Limb (tissue), 2 donors: ENCODE results near the gene ADGRG1.

Experiments
- DNase-seq, 2 donors: peaks; one replicate each; pipeline ENCODE4 v3.0.0-alpha.2; 2016; ENCODE audit errors: extremely low spot score in 2 of 2

ADGRG1 gene

GRCh38 chr16:57620335-57621231 is 7.8 kb upstream of the ADGRG1 start:
- DNase-seq: peak in 1 of 2 donors; percentile 47

DNA sequence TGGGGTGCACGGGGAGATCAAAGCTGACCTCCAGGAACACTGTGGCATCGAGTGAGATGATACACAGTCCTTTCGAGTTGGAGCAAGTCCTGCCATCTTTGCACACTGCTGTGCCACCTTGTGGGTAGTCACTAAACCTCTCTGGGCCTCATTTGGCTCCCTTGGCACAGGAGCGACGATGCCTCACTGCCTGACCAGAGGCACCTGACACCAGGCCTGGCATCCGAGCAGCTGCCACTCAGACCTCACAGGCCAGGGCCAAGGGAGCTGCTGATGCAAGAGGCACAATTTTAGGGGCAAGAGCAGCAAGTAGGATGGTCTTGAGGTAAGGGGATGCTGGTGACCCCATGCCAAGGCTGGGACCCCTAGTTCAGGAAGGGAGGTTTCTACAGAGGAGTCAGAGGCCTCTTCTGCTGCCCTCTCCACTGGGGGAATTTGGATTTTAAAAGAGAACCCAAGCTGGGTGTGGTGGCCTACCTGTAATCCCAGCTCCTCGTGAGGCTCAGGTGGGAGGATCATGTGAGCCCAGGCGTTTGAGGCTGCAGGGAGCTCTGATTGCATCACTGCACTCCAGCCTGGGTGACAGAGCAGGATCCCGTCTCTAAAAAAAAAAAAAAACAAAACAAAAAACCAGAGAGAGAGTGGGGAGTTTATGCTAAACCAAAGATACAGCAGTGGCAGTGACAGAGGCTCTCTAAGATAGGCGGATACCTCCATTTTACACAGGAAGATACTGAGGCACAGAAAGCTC is 6.7 kb upstream of the ADGRG1 start:
- DNase-seq: peak in 1 of 2 donors; percentile 23

DNA sequence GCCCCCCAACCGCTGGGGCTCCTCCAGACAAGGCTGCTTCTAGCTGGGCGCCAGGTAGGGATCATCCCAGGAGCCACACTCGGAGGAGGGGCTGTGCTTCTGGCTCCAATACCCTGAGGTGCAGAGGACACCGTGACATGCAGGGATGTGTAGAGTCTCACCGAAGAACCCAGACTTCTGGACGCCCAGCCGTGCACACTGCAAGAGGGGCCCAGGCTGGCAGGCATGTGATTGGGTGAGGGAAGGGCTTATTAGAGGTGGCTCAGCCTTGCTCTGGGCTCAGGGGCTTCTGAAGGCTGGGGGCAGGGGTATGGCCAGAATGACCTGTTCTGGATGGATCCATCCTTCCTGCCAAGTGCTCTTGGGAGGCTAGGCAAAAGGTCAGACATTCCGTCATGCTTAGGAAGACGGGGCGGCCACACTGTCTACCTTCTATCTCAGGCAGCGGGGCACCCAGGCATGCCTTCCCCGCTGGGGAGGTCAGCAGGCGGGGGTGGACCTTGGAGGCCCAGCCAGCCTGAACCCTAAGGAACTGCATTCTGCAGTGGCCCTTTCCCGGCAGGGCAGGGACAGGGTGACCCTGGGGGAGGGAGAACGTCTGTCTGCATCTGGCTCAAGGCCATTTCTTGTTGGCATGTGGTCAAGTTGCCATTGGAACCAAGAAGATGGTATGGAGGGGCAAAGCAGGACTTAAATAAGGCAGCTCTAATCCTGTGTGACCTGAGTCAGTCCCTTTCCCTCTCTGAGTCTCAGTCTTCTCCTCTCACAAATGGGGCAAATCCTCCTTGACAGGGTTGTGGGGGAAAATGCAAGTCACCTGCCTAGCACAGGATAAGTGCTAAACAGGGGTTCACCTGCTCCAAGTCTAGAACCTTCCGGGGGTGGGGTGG is 5.8 kb upstream of the ADGRG1 start:
- DNase-seq: peak in 1 of 2 donors; percentile 32

DNA sequence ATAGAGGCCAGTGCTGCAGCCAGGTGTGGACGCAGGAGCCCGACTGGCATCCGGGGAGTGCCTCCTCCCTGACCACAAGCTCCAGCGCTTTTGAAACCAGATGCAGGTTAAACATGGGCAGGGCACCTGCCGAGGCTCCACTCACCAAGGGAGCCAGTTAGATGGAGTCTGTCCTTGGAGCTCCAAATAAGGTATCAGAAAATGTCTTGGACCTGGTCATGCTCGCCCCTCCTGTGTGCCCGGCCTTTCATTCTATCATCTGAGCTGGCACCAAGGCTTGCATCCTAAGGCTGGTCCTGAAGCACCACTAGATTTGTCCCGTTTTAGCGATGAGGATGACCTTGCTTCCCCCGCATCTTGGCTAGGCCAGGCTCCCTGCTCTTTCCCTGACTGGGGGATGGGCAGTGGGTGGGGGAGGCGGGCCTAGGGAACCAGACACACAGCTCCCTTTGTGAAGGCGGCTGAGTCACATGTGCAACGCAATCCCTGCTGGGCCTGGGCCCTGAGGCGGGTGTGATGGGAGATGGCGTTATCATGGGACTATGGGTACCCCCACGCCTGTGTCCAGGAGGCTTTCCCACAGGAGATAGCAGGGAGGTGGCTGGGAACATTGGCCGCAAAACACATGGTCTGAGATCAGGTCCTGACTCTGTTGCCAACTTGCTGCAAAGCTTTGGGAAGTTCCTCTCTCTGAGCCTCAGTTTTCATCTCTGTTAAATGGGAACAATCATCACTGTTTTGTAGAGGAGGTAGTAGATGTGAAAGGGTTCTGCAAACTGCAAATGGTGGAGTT is 5.0 kb upstream of the ADGRG1 start:
- peak in 1 of 2 donors; percentile 62 for DNase-seq

- no peak for DNase-seq
These were observed 4.3 kb upstream of the ADGRG1 start for GRCh38 chr16:57624044-57624688.

DNA sequence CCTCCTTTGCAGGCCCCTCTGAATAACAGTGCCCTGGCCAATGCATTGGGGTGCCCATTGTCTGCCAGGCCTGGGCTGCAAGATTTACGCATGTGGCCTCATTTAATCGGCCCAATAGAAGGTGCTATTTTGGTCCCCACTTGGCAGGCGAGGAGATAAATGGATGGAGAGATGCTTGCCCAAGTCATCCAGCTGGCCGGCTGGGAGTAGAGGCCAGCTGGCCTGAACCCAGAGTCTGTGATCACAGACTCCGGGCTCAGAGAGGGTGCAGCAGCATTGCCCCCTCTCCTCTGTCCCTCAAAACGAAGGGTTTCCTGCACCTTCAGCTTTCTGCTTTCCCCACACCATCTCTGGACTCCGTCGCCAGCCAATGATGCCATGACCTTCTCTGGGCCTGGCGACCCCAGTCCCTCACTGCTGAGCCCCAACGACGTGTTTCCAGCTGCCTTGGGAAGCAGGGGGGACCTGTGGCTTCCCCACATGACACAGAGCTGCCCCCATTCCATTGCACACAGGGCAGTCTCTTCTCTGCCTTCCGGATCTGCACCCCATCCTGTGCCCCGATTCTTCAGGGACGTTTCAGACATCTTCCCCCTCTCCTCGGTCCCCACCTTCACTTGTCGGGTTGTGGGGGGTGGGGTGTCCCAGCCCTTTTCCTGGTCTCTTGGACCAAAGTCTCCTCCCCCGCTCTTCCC is 3.5 kb upstream of the ADGRG1 start:
- peak in 1 of 2 donors; percentile 28 for DNase-seq

GRCh38 chr16:57626420-57627170 is 1.8 kb upstream of the ADGRG1 start:
- no peak for DNase-seq

DNA sequence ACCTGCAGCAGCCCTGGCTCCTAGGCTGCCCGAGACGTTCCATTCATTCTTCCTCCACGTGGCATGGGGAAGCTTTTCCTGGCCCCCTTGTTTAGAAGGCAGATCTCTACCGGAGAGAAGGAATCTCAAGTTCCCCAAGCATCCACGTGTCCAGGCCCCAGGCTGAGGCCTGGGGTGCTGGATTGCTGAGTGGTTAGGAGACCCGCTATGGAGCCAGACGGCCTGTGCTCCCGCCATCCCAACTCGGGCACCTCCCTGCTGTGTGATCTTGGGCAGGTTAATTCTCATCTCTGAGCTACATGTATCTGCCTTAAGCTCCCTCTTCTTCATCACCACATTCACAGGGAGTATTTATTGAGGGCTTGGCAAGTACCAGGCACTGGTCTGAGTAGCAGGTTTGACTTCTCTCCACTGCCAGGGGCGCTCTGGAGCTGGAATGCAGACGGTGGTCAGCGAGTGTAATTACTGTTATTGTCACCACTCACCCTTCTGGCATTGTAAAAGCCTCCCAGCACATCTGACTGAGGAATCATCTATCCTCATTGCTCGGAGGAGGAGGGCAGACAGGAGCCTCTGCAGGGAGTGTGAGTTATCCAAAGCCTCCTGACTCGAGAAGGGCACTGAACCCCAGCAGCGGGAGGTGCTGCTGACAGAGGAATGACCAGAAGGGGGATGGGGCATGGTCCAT is 1.1 kb upstream of the ADGRG1 start:
- DNase-seq: no peak

DNA sequence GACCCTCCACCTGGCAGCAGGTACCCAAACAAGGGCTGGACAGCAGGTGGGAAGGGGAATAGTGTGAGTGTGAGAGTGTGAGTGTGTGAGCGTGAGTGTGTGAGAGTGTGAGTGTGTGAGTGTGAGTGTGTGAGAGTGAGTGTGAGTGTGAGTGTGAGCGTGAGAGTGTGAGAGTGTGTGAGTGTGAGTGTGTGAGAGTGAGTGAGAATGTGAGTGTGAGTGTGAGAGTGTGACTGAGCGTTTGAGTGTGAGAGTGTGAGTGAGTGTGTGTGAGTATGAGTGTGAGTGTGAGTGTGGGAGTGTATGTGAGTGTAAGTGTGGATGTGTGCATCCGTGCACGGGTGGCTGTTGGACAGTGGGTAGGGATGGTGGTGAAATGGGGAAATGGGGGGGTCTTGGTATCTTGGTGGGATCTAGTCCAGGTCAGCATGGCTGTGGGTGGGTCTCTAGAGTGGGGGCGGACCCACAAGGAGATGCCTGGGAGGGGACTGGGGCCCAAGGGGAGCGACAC is 408 bp downstream of the ADGRG1 start:
- no peak for DNase-seq

DNA sequence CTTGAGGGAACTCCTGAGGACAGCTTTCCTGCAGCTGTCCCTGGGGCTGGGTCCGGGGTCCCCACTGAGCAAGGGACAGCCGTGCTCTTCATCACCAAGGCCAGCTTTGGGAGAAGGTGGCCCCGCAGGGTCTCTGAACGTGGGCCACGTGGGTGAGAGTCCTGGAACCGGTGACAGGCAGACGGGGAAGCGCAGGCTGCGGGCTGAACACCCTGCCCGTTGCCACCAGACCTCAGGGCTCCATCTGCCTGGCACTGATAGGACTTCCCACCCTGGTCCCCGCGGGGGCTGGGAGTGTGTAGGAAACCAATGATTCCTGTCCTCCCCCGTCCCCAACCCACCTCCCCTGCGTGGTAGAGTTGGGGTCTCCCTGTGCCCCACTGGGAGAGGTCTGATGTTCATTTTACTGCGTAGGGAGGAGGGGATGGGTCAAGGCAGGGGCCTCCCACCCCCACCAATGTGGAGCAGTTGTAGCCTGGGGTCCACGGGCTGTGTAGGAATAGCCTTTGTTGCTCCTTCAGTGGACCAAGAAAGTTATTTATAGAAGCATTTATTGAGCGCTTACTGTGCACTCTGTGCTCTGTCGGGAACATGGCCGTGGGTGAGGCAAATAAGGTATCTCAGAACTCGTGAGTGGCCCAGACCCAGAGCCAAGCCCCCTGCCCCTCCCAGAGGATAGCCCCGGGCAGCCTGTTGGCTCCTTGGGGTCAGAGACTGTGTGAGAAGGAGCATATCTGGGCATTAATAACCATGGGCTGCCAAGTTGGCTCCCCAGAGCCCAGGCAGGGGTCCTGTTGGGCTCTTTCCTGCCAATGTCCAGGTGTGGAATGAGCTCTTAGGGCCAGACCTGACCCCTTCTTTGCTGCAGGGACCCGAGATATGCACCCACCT is 1.3 kb downstream of the ADGRG1 start:
- no peak for DNase-seq

GRCh38 chr16:57630407-57630797 is 2.0 kb downstream of the ADGRG1 start:
- no peak for DNase-seq

- no peak for DNase-seq
These were observed 2.8 kb downstream of the ADGRG1 start for GRCh38 chr16:57630931-57631845.

GRCh38 chr16:57632568-57632967 is 4.1 kb downstream of the ADGRG1 start:
- DNase-seq: no peak

- no peak for DNase-seq
These were observed 5.1 kb downstream of the ADGRG1 start for GRCh38 chr16:57633383-57634064.

- no peak for DNase-seq
These were observed 5.7 kb downstream of the ADGRG1 start for GRCh38 chr16:57634171-57634570.
